HUES48 (cell line): ENCODE results near the gene SASH1.

Experiments
- H3K27ac ChIP-seq: one replicate; pipeline ENCODE4 v1.7.0; 2013; ENCODE audit warnings: low read depth, low read length, inconsistent platforms
- H3K27me3 ChIP-seq: 2 replicates; pipeline ENCODE4 v1.6.1; 2013; ENCODE audit warnings: mild to moderate bottlenecking, low read length; ENCODE audit not compliant: control insufficient read depth, insufficient read depth
- H3K36me3 ChIP-seq: 2 replicates; pipeline ENCODE4 v1.6.1; 2013; ENCODE audit warnings: low read length; ENCODE audit not compliant: control insufficient read depth, insufficient read depth
- H3K4me1 ChIP-seq: 2 replicates; pipeline ENCODE4 v1.6.1; 2013; ENCODE audit warnings: mild to moderate bottlenecking, low read length; ENCODE audit not compliant: control insufficient read depth, insufficient read depth
- H3K4me3 ChIP-seq: 2 replicates; pipeline ENCODE4 v1.5.1; 2013; ENCODE audit warnings: mild to moderate bottlenecking, low read depth, low read length
- H3K9ac ChIP-seq: 2 replicates; pipeline ENCODE4 v1.6.1; 2013; ENCODE audit warnings: mild to moderate bottlenecking, low read depth, low read length, moderate library complexity
- H3K9me3 ChIP-seq: 2 replicates; pipeline ENCODE4 v1.6.1; 2013; ENCODE audit warnings: low read length; ENCODE audit not compliant: control insufficient read depth, insufficient read depth

Gene SASH1

DNA sequence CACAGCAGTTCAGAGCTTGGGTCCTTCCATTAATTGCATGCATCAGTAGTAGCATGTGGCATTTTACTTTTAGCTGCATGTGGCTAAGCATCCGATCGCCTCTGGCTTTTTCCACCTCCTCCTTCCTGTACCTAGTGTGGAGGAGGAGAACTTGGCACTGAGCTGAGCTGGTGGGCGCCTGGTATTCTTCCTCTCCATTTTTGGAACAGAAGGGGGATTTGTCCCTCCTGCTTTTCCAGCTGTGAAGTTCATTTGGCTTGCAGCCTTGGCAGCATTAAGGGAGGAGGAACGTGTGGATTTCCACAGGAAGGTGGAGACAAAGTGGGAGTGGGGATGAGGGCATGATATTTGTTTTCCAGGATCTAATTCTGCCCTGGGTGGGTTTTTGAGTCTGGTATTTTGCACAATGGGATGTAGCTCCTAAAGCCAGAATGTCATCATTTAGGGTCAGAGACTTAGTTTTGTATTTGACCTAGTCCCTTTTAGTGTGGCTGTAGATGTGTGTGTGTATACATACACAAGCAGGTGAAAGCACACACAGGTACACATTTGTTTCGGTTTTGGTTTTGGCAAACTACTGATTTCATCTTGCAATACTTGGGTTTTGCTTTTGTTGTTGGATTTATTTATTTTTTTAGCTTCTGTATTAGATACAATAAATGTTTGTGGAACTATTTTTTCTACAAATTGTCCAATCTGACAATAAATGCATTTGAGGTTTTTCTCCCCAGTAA, 90.0 kb downstream of the SASH1 start:
- H3K27ac ChIP-seq, result no peak overlapping the region
- H3K27me3 ChIP-seq, result no peaks in the 10 kb centered on the region
- H3K4me1 ChIP-seq, result no peaks in the 10 kb centered on the region
- no peaks in the 10 kb centered on the region for H3K9me3 ChIP-seq
- no peaks in the 10 kb centered on the region for H3K36me3 ChIP-seq
- no peak overlapping the region for H3K9ac ChIP-seq
- H3K4me3 ChIP-seq, result no peak overlapping the region

DNA sequence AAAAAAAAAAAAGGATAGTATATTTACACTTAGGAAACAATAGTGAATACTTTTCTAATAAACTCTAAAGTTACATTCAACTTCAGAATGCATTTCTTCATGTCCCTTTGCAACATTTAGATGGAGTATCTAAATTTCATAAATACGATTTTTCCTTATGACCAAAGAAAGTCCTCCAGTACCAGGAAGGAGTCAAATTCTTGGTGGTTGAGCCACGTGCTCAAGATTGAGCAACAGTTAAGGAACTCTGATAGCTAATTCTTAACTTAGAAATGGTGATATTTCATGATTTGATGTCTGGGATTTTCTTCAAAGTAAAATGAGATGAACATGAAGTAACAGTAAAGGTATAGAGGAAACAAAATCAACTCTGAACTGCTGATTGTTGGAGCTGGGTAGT, 92.7 kb downstream of the SASH1 start:
- Histone ChIP-seq H3K36me3 (no peaks in the 10 kb centered on the region), H3K27ac (no peak overlapping the region), H3K27me3 (no peaks in the 10 kb centered on the region), H3K4me1 (no peaks in the 10 kb centered on the region), H3K9ac (no peak overlapping the region), H3K4me3 (no peak overlapping the region), H3K9me3 (no peaks in the 10 kb centered on the region)

DNA sequence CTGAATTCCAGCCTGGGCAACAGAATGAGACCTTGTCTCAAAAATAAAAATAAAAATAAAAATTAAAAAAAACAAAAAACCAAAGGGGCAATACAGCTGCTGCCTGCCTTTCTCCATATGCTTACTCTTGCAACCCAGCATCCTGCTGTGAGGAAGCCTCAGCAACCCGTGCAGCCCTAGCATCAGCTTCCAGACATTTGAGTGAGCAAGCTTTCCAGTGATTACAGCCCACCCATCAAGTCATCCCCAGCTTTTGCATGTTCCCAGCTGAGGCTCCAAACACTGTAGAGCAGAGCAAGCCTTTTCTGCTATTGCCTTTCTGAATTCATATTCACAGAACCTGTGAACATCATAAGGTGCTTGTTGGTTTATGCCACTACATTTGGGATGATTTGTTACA, 93.8 kb downstream of the SASH1 start:
- no peak overlapping the region for H3K27ac ChIP-seq

GRCh38 chr6:148438632-148439031, 96.0 kb downstream of the SASH1 start:
- Histone ChIP-seq H3K36me3 (0 out of 2 replicates have a peak, but pooled peaks cover 3% of the 10 kb centered on the region), H3K4me3 (no peak overlapping the region), H3K9me3 (no peaks in the 10 kb centered on the region), H3K9ac (no peak overlapping the region), H3K27me3 (no peaks in the 10 kb centered on the region), H3K4me1 (peaks cover 11% of the 10 kb centered on the region), H3K27ac (no peak overlapping the region)

More for the DNA sequence above, 93.8 kb downstream of the SASH1 start:
- Histone ChIP-seq H3K9me3 (no peaks in the 10 kb centered on the region), H3K4me1 (peaks cover 7% of the 10 kb centered on the region; the same call in 1 of the 2 replicates), H3K9ac (no peak overlapping the region), H3K4me3 (no peak overlapping the region), H3K36me3 (0 out of 2 replicates have a peak, but pooled peaks cover 3% of the 10 kb centered on the region), H3K27me3 (no peaks in the 10 kb centered on the region)

DNA sequence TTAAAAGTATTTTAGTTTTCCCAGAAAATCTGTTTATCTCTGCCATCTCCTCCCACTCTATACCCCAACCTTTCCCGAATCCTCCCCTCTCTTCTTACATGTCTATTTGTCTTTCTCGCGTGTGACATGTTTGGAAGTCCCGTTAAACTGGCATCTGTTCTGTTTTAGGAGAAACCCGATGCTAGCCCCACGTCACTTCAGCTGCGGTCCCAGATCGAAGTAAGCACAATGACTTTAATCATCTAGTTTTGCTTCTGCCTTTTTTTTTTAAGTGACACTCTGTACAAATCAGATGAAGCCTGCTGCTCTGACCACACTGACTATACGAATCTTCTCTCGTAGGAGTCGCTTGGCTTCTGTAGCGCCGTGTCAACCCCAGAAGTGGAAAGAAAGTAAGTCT, 97.4 kb downstream of the SASH1 start:
- Histone ChIP-seq H3K27ac (no peak overlapping the region), H3K9ac (no peak overlapping the region)

DNA sequence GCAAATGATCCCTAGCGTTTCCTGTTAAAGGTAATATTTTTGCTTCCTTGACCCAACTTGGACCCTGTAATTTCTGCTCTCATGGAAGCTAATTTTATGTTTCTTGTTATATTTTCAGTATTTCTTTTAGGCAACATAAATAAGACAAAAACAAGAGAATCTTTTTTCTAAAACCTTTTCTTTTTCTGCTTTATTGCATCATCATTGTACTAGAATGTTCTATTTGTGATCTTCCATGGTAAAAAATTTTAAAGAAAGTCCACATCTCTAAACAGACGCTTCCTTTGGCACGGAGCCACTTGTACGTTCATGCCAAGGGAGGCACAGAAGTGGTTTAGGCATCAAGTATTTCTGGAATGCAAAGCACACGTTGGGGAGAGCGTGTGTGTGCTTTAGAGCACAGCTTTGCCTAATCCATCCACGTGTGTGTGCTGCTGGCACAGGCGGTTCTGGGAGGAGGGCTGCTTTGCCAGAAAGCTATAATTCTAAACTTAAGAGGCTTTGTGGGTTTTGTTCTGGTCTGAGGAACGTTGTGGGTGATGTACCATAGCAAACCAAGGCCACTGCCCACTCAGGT, 98.3 kb downstream of the SASH1 start:
- Histone ChIP-seq H3K27ac (peak overlapping the region; percentile 46), H3K9ac (no peak overlapping the region; the same call in 1 of the 2 replicates), H3K27me3 (no peaks in the 10 kb centered on the region), H3K9me3 (no peaks in the 10 kb centered on the region), H3K4me3 (no peak overlapping the region), H3K36me3 (0 out of 2 replicates have a peak, but pooled peaks cover 3% of the 10 kb centered on the region), H3K4me1 (peaks cover 31% of the 10 kb centered on the region)

More for the DNA sequence above, 97.4 kb downstream of the SASH1 start:
- no peak overlapping the region for H3K4me3 ChIP-seq
- 0 out of 2 replicates have a peak, but pooled peaks cover 3% of the 10 kb centered on the region for H3K36me3 ChIP-seq
- no peaks in the 10 kb centered on the region for H3K27me3 ChIP-seq
- peaks cover 25% of the 10 kb centered on the region for H3K4me1 ChIP-seq
- no peaks in the 10 kb centered on the region for H3K9me3 ChIP-seq

- Histone ChIP-seq H3K4me1 (peaks cover 32% of the 10 kb centered on the region), H3K27ac (peak overlapping the region; percentile 46), H3K4me3 (no peak overlapping the region), H3K36me3 (0 out of 2 replicates have a peak, but pooled peaks cover 3% of the 10 kb centered on the region), H3K9ac (no peak overlapping the region; the same call in 1 of the 2 replicates), H3K9me3 (no peaks in the 10 kb centered on the region), H3K27me3 (no peaks in the 10 kb centered on the region)
Observed at GRCh38 chr6:148441454-148441911, 98.8 kb downstream of the SASH1 start.

DNA sequence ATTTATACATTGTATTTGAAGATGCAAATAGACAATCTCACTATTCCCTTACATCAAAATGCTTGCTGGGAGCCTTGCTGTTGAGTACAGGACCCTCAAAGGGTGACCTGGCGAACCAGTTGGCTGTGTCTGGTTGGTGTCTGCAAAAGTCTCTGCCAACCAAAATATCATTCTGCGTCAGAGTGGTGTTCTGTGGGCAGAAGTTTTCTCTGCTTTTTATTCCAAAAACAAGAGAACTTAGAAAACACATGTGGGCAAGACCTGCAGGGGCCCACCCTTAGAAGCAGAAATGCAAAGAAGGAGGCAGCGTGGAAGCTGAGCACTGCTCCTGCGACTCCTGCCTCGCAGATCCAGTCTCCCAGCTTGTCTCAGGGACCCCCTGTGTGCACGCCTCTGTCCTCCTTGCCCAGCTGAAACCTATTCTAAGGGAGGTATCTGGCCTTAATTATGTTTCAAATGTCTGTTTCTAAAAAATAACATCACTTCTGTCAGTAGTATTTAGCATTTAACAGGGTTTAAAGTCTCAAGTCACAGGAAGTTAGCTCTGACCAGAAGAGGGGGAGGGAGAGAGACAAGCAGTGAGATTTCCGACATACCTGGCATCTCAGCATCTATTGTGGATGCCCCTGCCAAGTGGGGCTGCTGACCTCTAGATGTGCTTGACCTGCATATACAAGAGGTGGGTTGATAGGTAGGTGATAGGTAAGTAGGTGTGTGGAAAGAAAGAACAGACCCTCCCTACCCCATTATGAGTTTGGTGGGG, 101.3 kb downstream of the SASH1 start:
- Histone ChIP-seq H3K4me1 (peaks cover 54% of the 10 kb centered on the region), H3K27me3 (no peaks in the 10 kb centered on the region), H3K36me3 (0 out of 2 replicates have a peak, but pooled peaks cover 3% of the 10 kb centered on the region), H3K4me3 (no peak overlapping the region), H3K27ac (peak overlapping the region; percentile 42), H3K9ac (no peak overlapping the region; the same call in 1 of the 2 replicates), H3K9me3 (no peaks in the 10 kb centered on the region)

DNA sequence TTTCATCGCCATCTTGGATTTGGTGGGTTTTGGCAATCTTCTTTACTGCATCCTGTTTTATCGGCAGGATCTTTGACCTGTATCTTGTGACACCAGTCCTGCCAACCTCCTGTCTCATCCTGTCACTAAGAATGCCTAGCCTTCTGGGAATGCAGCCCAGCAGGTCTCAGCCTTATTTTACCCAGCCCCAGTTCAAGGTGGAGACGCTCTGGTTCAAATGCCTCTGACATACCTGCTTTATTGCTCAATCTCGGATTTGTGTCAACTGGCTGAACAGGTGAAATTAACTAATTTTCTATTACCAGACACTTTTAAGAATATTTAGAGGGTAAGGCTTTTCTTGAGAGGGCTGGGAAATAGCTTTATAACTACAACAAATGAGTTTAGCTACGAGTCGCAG, 102.5 kb downstream of the SASH1 start:
- H3K27me3 ChIP-seq, result no peaks in the 10 kb centered on the region
- H3K4me1 ChIP-seq, result peaks cover 54% of the 10 kb centered on the region
- no peak overlapping the region for H3K4me3 ChIP-seq
- H3K36me3 ChIP-seq, result 0 out of 2 replicates have a peak, but pooled peaks cover 3% of the 10 kb centered on the region
- no peaks in the 10 kb centered on the region for H3K9me3 ChIP-seq
- no peak overlapping the region for H3K9ac ChIP-seq
- H3K27ac ChIP-seq, result no peak overlapping the region

GRCh38 chr6:148445620-148446019, 103.0 kb downstream of the SASH1 start:
- Histone ChIP-seq H3K27me3 (no peaks in the 10 kb centered on the region), H3K9me3 (no peaks in the 10 kb centered on the region), H3K9ac (no peak overlapping the region), H3K27ac (no peak overlapping the region), H3K4me3 (no peak overlapping the region), H3K36me3 (0 out of 2 replicates have a peak, but pooled peaks cover 3% of the 10 kb centered on the region), H3K4me1 (peaks cover 54% of the 10 kb centered on the region)
